Breast epithelium (tissue), 4 donors: ENCODE results near the gene PSKH1. TPM values are rescaled to one million over a fixed set of nuclear protein-coding genes. Genes with fewer than 3 reads are reported as not detected.

ENCODE experiments used
- DNase-seq, 2 donors: peaks; one replicate each; pipeline ENCODE4 v3.0.0-alpha.2; 2019; ENCODE audit warnings: low spot score in 2 of 2
- H3K27ac ChIP-seq, 2 donors: fragments of 200-600 bp; sonication (generic) in 1 of 2; one replicate each; pipeline ENCODE4 v1.5.1; 2016 to 2019; ENCODE audit warnings: mild to moderate bottlenecking in 1 of 2
- H3K27me3 ChIP-seq, 2 donors: fragments of 200-600 bp; sonication (generic) in 1 of 2; one replicate each; pipeline versions ENCODE4 v1.5.1 to v1.6.0; 2017 to 2019; ENCODE audit warnings: control low read depth in 1 of 2, mild to moderate bottlenecking in 1 of 2
- H3K36me3 ChIP-seq: fragments of 200-600 bp; one replicate; pipeline ENCODE4 v1.5.1; 2019
- H3K4me1 ChIP-seq, 2 donors: fragments of 200-600 bp; sonication (generic); one replicate each; pipeline ENCODE4 v1.5.1; 2016 to 2019; ENCODE audit warnings: control low read depth in 1 of 2
- H3K4me3 ChIP-seq, 3 donors: fragments of 200-600 bp; sonication (generic); 1 replicate in 2 of 3; 2 replicates in 1 of 3; pipeline ENCODE4 v1.5.1; 2016 to 2019; ENCODE audit warnings: mild to moderate bottlenecking in 3 of 3, moderate library complexity in 2 of 3
- H3K9me3 ChIP-seq, 2 donors: fragments of 200-600 bp; sonication (generic) in 1 of 2; one replicate each; pipeline ENCODE4 v1.5.1; 2016 to 2019; ENCODE audit warnings: control low read depth in 1 of 2
- POLR2A ChIP-seq: fragments of 450-650 bp; IDR thresholded peaks from one replicate; pipeline ENCODE4 v1.6.1; 2016; ENCODE audit warnings: antibody characterized with exemption, mild to moderate bottlenecking, moderate library complexity
- POLR2AphosphoS5 ChIP-seq, 3 donors: sonication (generic); formaldehyde crosslinking; IDR thresholded peaks; one replicate each; pipeline ENCODE4 v1.6.1; 2017; ENCODE audit warnings: antibody characterized with exemption in 3 of 3
- intact Hi-C: fragments of 100-400 bp; cut with DNase I; formaldehyde crosslinking; loops from one replicate; pipeline ENCODE4 v1.15.1; 2023; ENCODE audit warnings: low total_unique reads
- total RNA-seq, 3 donors: library from RNA; depleted of rRNA; stranded (reverse); fragments of >200 nt; gene quantifications; one replicate each; pipeline ENCODE4 v1.1.0, GENCODE V29; 2016
- TF ChIP-seq, protein P1 (sequence below), 3 donors: fragments of 450-650 bp; IDR thresholded peaks; one replicate each; pipeline ENCODE4 v1.5.1; 2016 to 2017; ENCODE audit warnings: antibody characterized with exemption in 3 of 3, mild to moderate bottlenecking in 3 of 3, moderate library complexity in 3 of 3

PSKH1 gene
- total RNA-seq, 3 donors from 2014 or later = 17.3 to 20.5 (median 17.4) TPM

DNA sequence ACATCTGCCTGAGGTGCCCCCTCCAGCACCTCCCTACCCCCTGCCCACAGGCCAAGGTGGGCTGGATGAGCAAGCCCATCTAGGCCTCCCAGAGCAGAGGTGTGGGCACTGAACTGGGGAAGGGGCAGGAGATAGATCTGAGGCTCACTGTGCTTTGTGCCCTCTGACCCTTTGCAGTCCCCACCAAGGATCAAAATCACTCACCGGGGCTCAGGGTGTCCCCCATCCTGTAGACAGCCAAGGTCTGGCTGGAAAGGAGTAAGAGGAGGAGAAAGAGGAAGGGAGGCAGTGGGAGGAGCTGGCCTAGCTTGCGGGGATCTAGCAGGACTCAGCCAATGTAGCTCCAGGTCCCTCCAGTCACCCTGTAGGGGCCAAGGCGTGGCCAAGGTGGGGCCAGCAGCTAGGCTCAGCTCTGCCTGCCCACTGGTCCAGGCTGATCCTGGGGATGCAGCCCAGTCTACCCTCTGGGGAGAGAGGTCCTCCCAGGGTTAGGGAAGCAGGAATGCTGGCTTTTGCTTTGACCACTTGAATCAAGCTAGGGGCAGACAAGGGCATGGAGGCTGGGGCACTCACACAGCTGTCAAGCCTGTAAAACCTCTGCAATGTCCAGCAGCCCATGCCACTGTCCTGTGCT is 73.6 kb downstream of the PSKH1 start:
- Histone ChIP-seq H3K4me1 (peaks cover 14 to 27% of the 10 kb centered on the region in 2 donors), H3K27me3 (no peaks in the 10 kb centered on the region), H3K9me3 (no peaks in the 10 kb centered on the region), H3K27ac (peak overlapping the region; percentile 92 to 98), H3K36me3 (no peaks in the 10 kb centered on the region), H3K4me3 (peak overlapping the region; percentile 84 to 96 (median 89))
- DNase-seq = no peak
- intact Hi-C loops = no loop called here
- TF ChIP-seq POLR2AphosphoS5 (IDR thresholded peaks at IDR 0.05) (no peak), POLR2A (no peak)
- TF ChIP-seq, protein P1, sequence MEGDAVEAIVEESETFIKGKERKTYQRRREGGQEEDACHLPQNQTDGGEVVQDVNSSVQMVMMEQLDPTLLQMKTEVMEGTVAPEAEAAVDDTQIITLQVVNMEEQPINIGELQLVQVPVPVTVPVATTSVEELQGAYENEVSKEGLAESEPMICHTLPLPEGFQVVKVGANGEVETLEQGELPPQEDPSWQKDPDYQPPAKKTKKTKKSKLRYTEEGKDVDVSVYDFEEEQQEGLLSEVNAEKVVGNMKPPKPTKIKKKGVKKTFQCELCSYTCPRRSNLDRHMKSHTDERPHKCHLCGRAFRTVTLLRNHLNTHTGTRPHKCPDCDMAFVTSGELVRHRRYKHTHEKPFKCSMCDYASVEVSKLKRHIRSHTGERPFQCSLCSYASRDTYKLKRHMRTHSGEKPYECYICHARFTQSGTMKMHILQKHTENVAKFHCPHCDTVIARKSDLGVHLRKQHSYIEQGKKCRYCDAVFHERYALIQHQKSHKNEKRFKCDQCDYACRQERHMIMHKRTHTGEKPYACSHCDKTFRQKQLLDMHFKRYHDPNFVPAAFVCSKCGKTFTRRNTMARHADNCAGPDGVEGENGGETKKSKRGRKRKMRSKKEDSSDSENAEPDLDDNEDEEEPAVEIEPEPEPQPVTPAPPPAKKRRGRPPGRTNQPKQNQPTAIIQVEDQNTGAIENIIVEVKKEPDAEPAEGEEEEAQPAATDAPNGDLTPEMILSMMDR (IDR thresholded peaks at IDR 0.05) = no peak

DNA sequence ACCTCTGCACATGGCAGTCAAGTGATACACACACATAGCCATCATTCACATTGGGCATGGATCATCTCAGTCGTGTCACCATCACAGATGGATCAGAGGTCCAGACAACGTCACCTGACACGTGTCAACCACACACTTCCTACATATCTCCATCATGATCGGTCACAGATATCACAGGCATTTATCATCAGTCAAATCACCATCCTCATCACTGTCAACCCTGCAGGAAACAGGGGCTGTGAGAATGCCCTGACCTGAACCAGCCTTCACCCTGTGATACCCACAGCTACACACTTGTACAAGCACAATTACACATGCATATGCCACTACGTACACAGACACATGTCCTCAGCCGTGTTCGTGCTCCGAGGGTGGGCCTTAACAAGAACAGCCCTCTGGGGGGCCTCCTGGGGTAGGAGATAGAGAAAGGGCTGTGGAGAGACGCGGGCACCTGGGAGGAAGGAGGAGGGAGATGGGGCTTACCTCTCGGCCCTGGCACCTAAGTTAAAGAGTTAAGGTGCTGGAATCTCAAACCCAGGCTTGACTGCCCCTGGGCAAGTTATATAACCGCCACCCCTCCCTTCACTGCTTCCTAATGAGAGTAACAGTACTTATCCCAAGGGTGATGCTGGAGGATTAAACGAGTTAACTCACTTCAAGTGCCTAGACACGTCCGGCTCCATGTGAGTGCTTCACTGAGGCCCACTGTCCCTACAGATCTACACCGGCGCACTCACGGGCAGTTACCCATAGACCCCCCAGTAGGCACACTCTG is 74.3 kb downstream of the PSKH1 start:
- H3K36me3 ChIP-seq = no peaks in the 10 kb centered on the region
- intact Hi-C loops = no loop called here
- H3K4me3 ChIP-seq = peak overlapping the region; percentile 84 to 96 (median 89)
- TF ChIP-seq, protein P1 (IDR thresholded peaks at IDR 0.05) = no peak
- TF ChIP-seq POLR2A = no peak
- no peak for TF ChIP-seq POLR2AphosphoS5 (IDR thresholded peaks at IDR 0.05)
- H3K9me3 ChIP-seq = no peaks in the 10 kb centered on the region
- peak overlapping the region; percentile 92 to 98 for H3K27ac ChIP-seq
- H3K27me3 ChIP-seq = no peaks in the 10 kb centered on the region
- DNase-seq = no peak
- H3K4me1 ChIP-seq = peaks cover 8 to 20% of the 10 kb centered on the region in 2 donors

DNA sequence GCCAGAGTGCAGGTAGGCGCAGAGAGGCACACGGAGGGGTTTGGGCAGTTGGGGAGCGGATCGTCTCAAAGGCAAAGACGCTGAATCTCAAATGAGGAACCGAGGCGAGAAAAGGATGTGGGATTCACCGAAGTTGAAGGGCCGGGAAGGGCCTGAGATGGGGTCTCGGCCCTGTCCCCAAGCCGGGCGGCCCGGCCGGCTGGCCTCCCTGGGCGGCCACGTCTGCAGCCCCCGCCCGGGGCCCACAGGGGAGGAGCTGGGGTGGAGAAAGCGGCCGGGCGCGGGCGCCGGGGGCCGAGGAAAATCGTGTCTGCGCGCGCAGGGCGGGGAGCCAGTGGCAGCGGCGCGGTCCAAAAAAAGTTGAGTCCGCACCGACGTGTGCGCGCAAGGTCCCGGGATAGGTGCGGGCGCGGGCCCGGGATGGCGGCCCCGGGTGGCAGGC is 74.9 kb downstream of the PSKH1 start:
- no peaks in the 10 kb centered on the region for H3K27me3 ChIP-seq
- intact Hi-C loops = no loop called here
- no peaks in the 10 kb centered on the region for H3K36me3 ChIP-seq
- peak overlapping the region; percentile 84 to 96 (median 89) for H3K4me3 ChIP-seq
- H3K4me1 ChIP-seq = peaks cover 4 to 14% of the 10 kb centered on the region in 2 donors
- peak overlapping the region; percentile 92 to 98 for H3K27ac ChIP-seq
- H3K9me3 ChIP-seq = no peaks in the 10 kb centered on the region
- TF ChIP-seq POLR2AphosphoS5 (IDR thresholded peaks at IDR 0.05) (no peak), POLR2A (no peak)
- TF ChIP-seq, protein P1 (IDR thresholded peaks at IDR 0.05) = no peak
- no peak for DNase-seq

DNA sequence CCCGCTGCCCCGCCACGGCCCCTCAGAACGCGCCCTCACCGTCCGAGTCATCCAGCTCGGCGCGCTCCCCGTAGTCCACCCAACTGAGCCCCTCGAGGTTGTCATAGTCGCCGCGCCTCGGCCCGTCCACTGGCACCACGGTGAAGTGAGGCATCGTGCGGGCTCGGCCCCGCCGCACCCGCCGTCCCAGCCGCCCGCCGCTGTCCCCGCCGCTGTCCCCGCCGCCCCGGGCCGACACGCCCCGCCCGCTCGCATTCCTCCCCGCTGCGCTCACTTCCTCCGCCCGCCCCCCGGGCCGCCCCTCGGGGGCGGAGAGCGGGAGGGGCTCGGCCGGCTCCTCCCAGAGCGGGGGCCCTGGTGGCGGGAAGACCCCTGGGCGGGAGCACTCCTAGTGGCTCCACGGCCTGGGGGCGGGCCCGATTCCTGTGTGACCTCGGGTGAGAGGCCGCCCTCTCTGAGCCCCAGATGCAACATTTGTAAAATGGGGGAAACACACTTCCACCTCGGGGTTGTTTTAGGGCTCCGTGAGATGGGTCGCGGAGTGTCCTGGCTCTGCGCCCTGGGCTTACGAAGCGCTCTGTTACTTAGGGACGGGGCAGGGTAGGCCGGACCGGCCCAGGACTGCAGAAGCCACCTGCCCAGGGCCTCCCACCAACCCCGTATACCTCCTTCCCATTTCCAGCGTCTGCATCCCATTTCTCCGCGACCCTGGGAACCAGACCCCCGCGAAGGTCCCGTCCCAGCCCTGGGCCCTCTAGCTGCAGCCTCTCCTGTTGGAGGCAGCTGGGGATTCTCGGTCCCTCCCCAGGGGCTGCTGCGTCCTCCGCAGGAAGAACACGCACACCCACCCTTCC is 75.6 kb downstream of the PSKH1 start, which contains the start of gene SLC12A4:
Gene SLC12A4, minus strand, starts transcription at position 238 of the 854 bp plus-strand sequence. Its CDS starts 84 bp downstream, at position 154.
- intact Hi-C loops = no loop called here
- Histone ChIP-seq H3K27ac (peak within 1 kb of the TSS; percentile 92 to 98), H3K27me3 (no peaks in the 10 kb centered on the region), H3K4me1 (peaks cover 0 to 10% of the 10 kb centered on the region in 2 donors), H3K4me3 (peak within 1 kb of the TSS; percentile 84 to 96 (median 89)), H3K9me3 (no peaks in the 10 kb centered on the region), H3K36me3 (no peaks in the 10 kb centered on the region)
- TF ChIP-seq POLR2AphosphoS5 (IDR thresholded peaks at IDR 0.05) = peak; percentile 44 to 78 (median 65)
- TF ChIP-seq POLR2A = no peak
- TF ChIP-seq, protein P1 (IDR thresholded peaks at IDR 0.05) = no peak
- peak; percentile 76 to 84 for DNase-seq
